A549 (cell line): ENCODE data around the gene THTPA. TPM values are rescaled to one million over a fixed set of nuclear protein-coding genes. Genes with fewer than 3 reads are reported as not detected.
"Not testable (repeated sequence)": the region's sequence is repeated elsewhere in the genome, so short reads cannot be mapped to it uniquely, and the experiment has no call there.

Experiments used
- ATAC-seq, 2 experiments: fragments of 200-7000 bp in 1 of 2; fragments of >200 bp in 1 of 2; cut with Nextera tagmentation in 1 of 2; cut with Tn5 transposase in 1 of 2; 3 replicates each; pipeline versions ENCODE4 v1.8.0 to v1.9.1; 2018 to 2020; ENCODE audit warnings: mild to moderate bottlenecking in 1 of 2, moderate library complexity in 1 of 2
- CTCF ChIA-PET: fragments of 300-600 bp; sonication (Branson Sonifier 250); formaldehyde crosslinking; extraction: SDS; loops from one replicate; lab custom pipeline; 2021; ENCODE audit warnings: antibody characterized with exemption, inconsistent platforms; lab: Yijun Ruan, JAX
- POLR2A ChIA-PET: fragments of 350-600 bp; formaldehyde crosslinking; extraction: SDS; loops from one replicate; lab custom pipeline; 2021; ENCODE audit warnings: antibody characterized with exemption, inconsistent platforms; lab: Yijun Ruan, JAX
- DNase-seq, 2 experiments: peaks; one replicate each; pipeline versions ENCODE4 v3.0.0 to v3.0.0-alpha.2; 2011 to 2016; ENCODE audit warnings: low read depth in 1 of 2, low spot score in 1 of 2
- FAIRE-seq: peaks from 2 replicates; lab custom pipeline; 2011; peaks lifted over from hg19 to GRCh38; lab: Jason Lieb, UNC
- H3K27ac ChIP-seq, 2 experiments: fragments of >200 bp; sonication (Bioruptor Twin); formaldehyde crosslinking; 3 replicates each; pipeline ENCODE4 v1.5.1; 2016 to 2017
- H3K4me1 ChIP-seq: fragments of >200 bp; sonication (Bioruptor Twin); formaldehyde crosslinking; 3 replicates; pipeline ENCODE4 v1.6.1; 2016
- H3K4me2 ChIP-seq: fragments of >200 bp; sonication (Bioruptor Twin); formaldehyde crosslinking; 3 replicates; pipeline ENCODE4 v1.6.1; 2016
- H3K4me3 ChIP-seq: fragments of >200 bp; sonication (Bioruptor Twin); formaldehyde crosslinking; 3 replicates; pipeline ENCODE4 v1.5.1; 2016
- H3K9me3 ChIP-seq: fragments of >200 bp; sonication (Bioruptor Twin); formaldehyde crosslinking; 3 replicates; pipeline ENCODE4 v1.6.1; 2016
- ATOH8 ChIP-seq: fragments of 250-450 bp; sonication (Bioruptor Pico); IDR thresholded peaks from 2 replicates; pipeline ENCODE4 v1.5.0; 2020; ENCODE audit warnings: low read depth, mild to moderate bottlenecking, moderate library complexity
- BCL3 ChIP-seq: fragments of >200 bp; sonication (Bioruptor Twin); formaldehyde crosslinking; IDR thresholded peaks from 3 replicates; pipeline ENCODE4 v1.6.1; 2016
- CBX8 ChIP-seq: fragments of 200-600 bp; sonication (generic); IDR thresholded peaks from 2 replicates; pipeline ENCODE4 v1.6.1; 2016
- CEBPB ChIP-seq, 2 experiments: fragments of >200 bp in 1 of 2; sonication (Bioruptor Twin) in 1 of 2; formaldehyde crosslinking in 1 of 2; IDR thresholded peaks; 2 replicates each; pipeline ENCODE4 v1.6.1; 2012 to 2016
- CHD4 ChIP-seq: fragments of 200-600 bp; sonication (generic); IDR thresholded peaks from 2 replicates; pipeline ENCODE4 v1.6.1; 2016; ENCODE audit warnings: antibody characterized with exemption, mild to moderate bottlenecking, borderline replicate concordance
- CTCF ChIP-seq: fragments of >200 bp; sonication (Bioruptor Twin); formaldehyde crosslinking; IDR thresholded peaks from 3 replicates; pipeline ENCODE4 v1.5.1; 2016
- ESRRA ChIP-seq: fragments of 150-350 bp; IDR thresholded peaks from 2 replicates; pipeline ENCODE4 v1.6.1; 2014; ENCODE audit warnings: mild to moderate bottlenecking, low read length, borderline replicate concordance
- FOSB ChIP-seq: fragments of 250-450 bp; sonication (Bioruptor Pico); IDR thresholded peaks from 2 replicates; pipeline ENCODE4 v1.5.0; 2020; ENCODE audit warnings: mild to moderate bottlenecking, moderate library complexity
- FOSL2 ChIP-seq, 2 experiments: fragments of 450-650 bp in 1 of 2; fragments of >200 bp in 1 of 2; sonication (Bioruptor Twin) in 1 of 2; formaldehyde crosslinking; IDR thresholded peaks; 2 replicates each; pipeline versions ENCODE4 v1.5.0 to v1.6.1; 2016 to 2020; ENCODE audit warnings: mild to moderate bottlenecking in 1 of 2, moderate library complexity in 1 of 2
- GATA3 ChIP-seq: IDR thresholded peaks from 2 replicates; pipeline ENCODE4 v1.6.1; 2012; ENCODE audit warnings: borderline replicate concordance
- HOXA7 ChIP-seq: fragments of 250-450 bp; sonication (Bioruptor Pico); IDR thresholded peaks from 2 replicates; pipeline ENCODE4 v1.5.0; 2020; ENCODE audit warnings: mild to moderate bottlenecking, moderate library complexity
- MAX ChIP-seq: IDR thresholded peaks from 2 replicates; pipeline ENCODE4 v1.6.1; 2012
- NPAS2 ChIP-seq: fragments of 250-450 bp; sonication (Bioruptor Pico); IDR thresholded peaks from 2 replicates; pipeline ENCODE4 v1.8.0; 2022; ENCODE audit warnings: mild to moderate bottlenecking, moderate library complexity, borderline replicate concordance
- PHF8 ChIP-seq: fragments of 200-600 bp; sonication (generic); IDR thresholded peaks from 2 replicates; pipeline ENCODE4 v1.6.1; 2016; ENCODE audit warnings: low read depth, mild to moderate bottlenecking, antibody characterized with exemption, moderate library complexity, borderline replicate concordance
- RAD21 ChIP-seq, 2 experiments: fragments of >200 bp in 1 of 2; sonication (Bioruptor Twin) in 1 of 2; formaldehyde crosslinking in 1 of 2; IDR thresholded peaks in 1 of 2; conservative IDR thresholded peaks in 1 of 2; 2 replicates in 1 of 2; 3 replicates in 1 of 2; pipeline ENCODE4 v1.6.1; 2012 to 2018; ENCODE audit warnings: inconsistent platforms in 1 of 2
- RARB ChIP-seq: fragments of 250-450 bp; sonication (Bioruptor Pico); IDR thresholded peaks from 2 replicates; pipeline ENCODE4 v1.8.0; 2021; ENCODE audit warnings: mild to moderate bottlenecking, moderate library complexity
- RCOR1 ChIP-seq: fragments of 150-350 bp; IDR thresholded peaks from 2 replicates; pipeline ENCODE4 v1.6.1; 2014; ENCODE audit warnings: antibody characterized with exemption, low read length, low read depth
- SMC3 ChIP-seq: fragments of >200 bp; sonication (Bioruptor Twin); formaldehyde crosslinking; IDR thresholded peaks from 3 replicates; pipeline ENCODE4 v1.6.1; 2018; ENCODE audit warnings: inconsistent platforms
- SREBF2 ChIP-seq: fragments of 450-650 bp; IDR thresholded peaks from 2 replicates; pipeline ENCODE4 v1.6.1; 2014; ENCODE audit warnings: mild to moderate bottlenecking, moderate library complexity
- ZC3H11A ChIP-seq: fragments of 450-650 bp; IDR thresholded peaks from 2 replicates; pipeline ENCODE4 v1.6.1; 2014; ENCODE audit warnings: antibody characterized with exemption, mild to moderate bottlenecking
- WGBS: methylation state at CpG from one replicate; pipeline ENCODE4 v1.1.6; 2017; ENCODE audit errors: missing lambda C conversion rate; 5-methylcytosine and 5-hydroxymethylcytosine counted together
- polyA plus RNA-seq, 4 experiments: library from polyadenylated mRNA; depleted of rRNA in 3 of 4; stranded (reverse); fragments of >200 nt; fragmentation: RNase III in 1 of 4; extraction: RNeasy Plus Mini Kit Qiagen cat#74134 plus additional on column Dnase treatment in 1 of 4; gene quantifications; 2 replicates in 3 of 4; 3 replicates in 1 of 4; pipeline ENCODE4 v1.2.3, GENCODE V29; 2011 to 2017
- TF ChIP-seq, protein P1 (sequence below): fragments of 250-450 bp; sonication (Bioruptor Pico); IDR thresholded peaks from 2 replicates; pipeline ENCODE4 v1.5.0; 2021; ENCODE audit warnings: mild to moderate bottlenecking, moderate library complexity, borderline replicate concordance

Gene THTPA
- polyA plus RNA-seq, 2 of the 4 experiments (the other 2 are of a cell fraction) = 8.1 to 23.9 TPM

DNA sequence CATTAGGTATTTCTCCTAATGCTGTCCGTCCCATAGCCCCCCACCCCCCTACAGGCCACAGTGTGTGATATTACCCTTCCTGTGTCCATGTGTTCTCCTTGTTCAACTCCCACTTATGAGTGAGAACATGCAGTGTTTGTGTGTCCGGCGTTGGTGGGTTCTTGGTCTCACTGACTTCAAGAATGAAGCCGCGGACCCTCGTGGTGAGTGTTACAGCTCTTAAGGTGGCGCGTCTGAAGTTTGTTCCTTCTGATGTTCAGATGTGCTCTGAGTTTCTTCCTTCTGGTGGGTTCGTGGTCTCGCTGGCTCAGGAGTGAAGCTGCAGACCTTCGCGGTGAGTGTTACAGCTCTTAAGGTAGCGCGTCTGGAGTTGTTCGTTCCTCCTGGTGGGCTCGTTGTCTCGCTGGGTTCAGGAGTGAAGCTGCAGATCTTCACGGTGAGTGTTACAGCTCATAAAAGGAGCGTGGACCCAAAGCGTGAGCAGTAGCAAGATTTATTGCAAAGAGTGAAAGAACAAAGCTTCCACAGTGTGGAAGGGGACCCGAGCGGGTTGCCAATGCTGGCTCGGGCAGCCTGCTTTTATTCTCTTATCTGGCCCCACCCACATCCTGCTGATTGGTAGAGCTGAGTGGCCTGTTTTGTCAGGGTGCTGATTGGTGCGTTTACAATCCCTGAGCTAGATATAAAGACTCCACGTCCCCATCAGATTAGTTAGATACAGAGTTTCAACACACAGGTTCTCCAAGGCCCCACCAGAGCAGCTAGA lies 27.9 kb downstream of the THTPA start:
- H3K4me2 ChIP-seq, DNase-seq, H3K4me3 ChIP-seq, ATAC-seq, H3K4me1 ChIP-seq, POLR2A ChIA-PET, FAIRE-seq, H3K27ac ChIP-seq, H3K9me3 ChIP-seq: not testable (repeated sequence)
- CTCF ChIA-PET = interaction anchor here (3.1 kb wide), 1 partner anchor 327 kb away, joined by 14 read pairs; no protein-coding TSS in a partner anchor
- 71% methylated on average over 23 of the region's 25 CpGs for WGBS

DNA sequence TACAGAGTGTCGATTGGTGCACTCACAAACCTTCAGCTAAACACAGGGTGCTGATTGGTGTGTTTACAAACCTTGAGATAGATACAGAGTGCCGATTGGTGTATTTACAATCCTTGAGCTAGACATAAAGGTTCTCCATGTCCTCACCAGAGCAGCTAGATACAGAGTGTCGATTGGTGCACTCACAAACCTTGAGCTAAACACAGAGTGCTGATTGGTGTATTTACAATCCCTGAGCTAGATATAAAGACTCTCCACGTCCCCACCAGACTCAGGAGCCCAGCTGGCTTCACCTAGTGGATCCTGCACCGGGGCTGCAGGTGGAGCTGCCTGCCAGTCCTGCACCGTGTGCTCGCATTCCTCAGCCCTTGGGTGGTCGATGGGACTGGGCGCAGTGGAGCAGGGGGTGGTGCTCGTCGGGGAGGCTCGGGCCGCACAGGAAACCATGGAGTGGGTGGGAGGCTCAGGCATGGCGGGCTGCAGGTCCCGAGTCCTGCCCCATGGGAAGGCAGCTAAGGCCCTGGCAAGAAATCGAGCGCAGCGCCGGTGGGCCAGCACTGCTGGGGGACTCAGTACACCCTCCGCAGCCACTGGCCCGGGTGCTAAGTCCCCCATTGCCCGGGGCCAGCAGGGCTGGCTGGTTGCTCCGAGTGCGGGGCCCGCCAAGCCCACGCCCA lies 28.6 kb downstream of the THTPA start:
- H3K27ac ChIP-seq, H3K4me2 ChIP-seq, ATAC-seq: not testable (repeated sequence)

GRCh38 chr14:23588884-23589598 lies 33.0 kb downstream of the THTPA start:
- 8% methylated on average over 5 of the region's 5 CpGs for WGBS
- FAIRE-seq = no peak

More for the DNA sequence above, 28.6 kb downstream of the THTPA start:
- DNase-seq, FAIRE-seq, H3K4me1 ChIP-seq, POLR2A ChIA-PET, H3K9me3 ChIP-seq, H3K4me3 ChIP-seq: not testable (repeated sequence)
- WGBS = 51% methylated on average over 16 of the region's 26 CpGs
- CTCF ChIA-PET = interaction anchor here (0.8 kb wide), 1 partner anchor 25 kb away, joined by 3 read pairs; no protein-coding TSS in a partner anchor

More at GRCh38 chr14:23588884-23589598, 33.0 kb downstream of the THTPA start:
- H3K4me1 ChIP-seq = peaks cover 8% of the 10 kb centered on the region; the same call in 2 of the 3 replicates
- peak overlapping the region in 1 of 2 experiments; percentile 65; a peak in 2 of 6 replicates for H3K27ac ChIP-seq
- POLR2A ChIA-PET = no interaction called here
- ATAC-seq (peak; percentile 99 to 100), DNase-seq (peak; percentile 88 to 90)
- H3K9me3 ChIP-seq = no peaks in the 10 kb centered on the region
- H3K4me3 ChIP-seq = no peak overlapping the region
- peak overlapping the region; percentile 34; the same call in 1 of the 3 replicates for H3K4me2 ChIP-seq
- CTCF ChIA-PET = interaction anchor here (0.5 to 3.1 kb wide), 44 partner anchors 9 to 572 kb away, joined by 3 to 39 read pairs (median 4); partner anchors contain the start of genes DCAF11, IRF9, JPH4 and NRL
- no peak for TF ChIP-seq CHD4
- TF ChIP-seq NPAS2 (CRISPR knock-in tag) = no peak
- TF ChIP-seq MAX = peak; percentile 42; the same call in 1 of the 2 replicates
- TF ChIP-seq PHF8 = no peak
- TF ChIP-seq FOSB = no peak
- TF ChIP-seq, protein P1, sequence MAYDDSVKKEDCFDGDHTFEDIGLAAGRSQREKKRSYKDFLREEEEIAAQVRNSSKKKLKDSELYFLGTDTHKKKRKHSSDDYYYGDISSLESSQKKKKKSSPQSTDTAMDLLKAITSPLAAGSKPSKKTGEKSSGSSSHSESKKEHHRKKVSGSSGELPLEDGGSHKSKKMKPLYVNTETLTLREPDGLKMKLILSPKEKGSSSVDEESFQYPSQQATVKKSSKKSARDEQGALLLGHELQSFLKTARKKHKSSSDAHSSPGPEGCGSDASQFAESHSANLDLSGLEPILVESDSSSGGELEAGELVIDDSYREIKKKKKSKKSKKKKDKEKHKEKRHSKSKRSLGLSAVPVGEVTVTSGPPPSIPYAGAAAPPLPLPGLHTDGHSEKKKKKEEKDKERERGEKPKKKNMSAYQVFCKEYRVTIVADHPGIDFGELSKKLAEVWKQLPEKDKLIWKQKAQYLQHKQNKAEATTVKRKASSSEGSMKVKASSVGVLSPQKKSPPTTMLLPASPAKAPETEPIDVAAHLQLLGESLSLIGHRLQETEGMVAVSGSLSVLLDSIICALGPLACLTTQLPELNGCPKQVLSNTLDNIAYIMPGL = no peak
- TF ChIP-seq RARB (CRISPR knock-in tag) = no peak
- no peak for TF ChIP-seq ATOH8
- TF ChIP-seq ESRRA = no peak
- no peak for TF ChIP-seq SREBF2
- TF ChIP-seq RAD21 (conservative IDR thresholded peaks at IDR 0.05 in 1 of 2, IDR thresholded peaks at IDR 0.05 in 1 of 2) = peak; percentile 82 to 87
- TF ChIP-seq ZC3H11A = no peak
- no peak for TF ChIP-seq CEBPB (IDR thresholded peaks at IDR 0.05)
- 0 out of 2 replicates have a peak, but pooled peaks have one; percentile 25 for TF ChIP-seq GATA3
- TF ChIP-seq HOXA7 = no peak
- peak; percentile 79 for TF ChIP-seq SMC3
- no peak for TF ChIP-seq FOSL2 (IDR thresholded peaks at IDR 0.05)
- no peak for TF ChIP-seq FOSL2 (CRISPR knock-in tag; IDR thresholded peaks at IDR 0.05)
- no peak for TF ChIP-seq RCOR1
- peak; percentile 77 for TF ChIP-seq CTCF
- TF ChIP-seq BCL3 = no peak
- no peak for TF ChIP-seq CBX8
